NCI-H128 (cell line): Measurements from ENCODE around the gene EXOSC5.
"Not testable (repeated sequence)": the region's sequence is repeated elsewhere in the genome, so short reads cannot be mapped to it uniquely, and the experiment has no call there.

Experiments
- DNase-seq: peaks from one replicate; lab custom pipeline; 2025; ENCODE audit not compliant: unreplicated experiment; lab: John Stamatoyannopoulos, UW

EXOSC5 gene

DNA sequence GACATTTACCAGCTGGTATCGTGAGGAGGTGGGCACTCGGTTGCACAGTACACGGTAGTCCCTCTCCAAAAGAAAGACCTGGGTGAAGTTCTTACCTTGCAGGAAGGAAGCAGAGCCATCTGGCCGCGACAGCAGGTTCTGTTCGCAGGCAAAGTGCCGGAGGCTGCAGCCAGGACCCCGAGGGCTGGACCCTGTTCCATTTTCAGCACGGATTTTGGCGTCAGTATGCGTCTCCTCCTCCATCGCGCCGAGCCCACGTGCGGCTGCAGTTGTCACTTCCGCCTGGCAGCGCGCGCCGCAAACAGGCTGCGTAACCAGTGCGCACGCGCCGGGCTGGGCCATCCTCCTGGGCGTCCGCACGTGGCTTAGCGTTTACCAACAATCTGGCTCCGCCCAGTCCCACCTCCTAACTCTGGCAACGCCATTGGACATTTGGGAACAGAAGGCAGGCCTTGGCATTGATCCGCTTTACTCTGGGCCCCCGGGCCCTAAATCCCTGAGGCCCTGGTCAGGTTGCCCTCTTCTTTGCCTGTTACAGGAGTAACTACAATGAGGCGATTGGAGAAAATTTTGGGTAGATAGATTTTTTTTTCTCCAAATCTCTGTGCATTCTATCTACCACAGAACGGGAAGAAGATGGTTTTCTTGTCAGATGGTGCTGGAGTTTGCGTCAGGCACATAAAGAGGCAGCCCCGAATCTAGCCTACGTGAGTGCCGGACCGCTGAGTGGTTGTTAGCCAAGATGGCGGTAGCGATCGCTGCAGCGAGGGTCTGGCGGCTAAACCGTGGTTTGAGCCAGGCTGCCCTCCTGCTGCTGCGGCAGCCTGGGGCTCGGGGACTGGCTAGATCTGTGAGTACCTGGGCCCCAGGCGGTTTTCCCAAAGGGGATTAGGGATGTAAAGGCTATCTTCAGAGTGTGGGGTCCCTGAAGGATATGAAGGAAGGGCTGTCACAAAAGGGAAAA, at the start of gene EXOSC5, which contains the start of gene BCKDHA:
EXOSC5 (minus strand) TSS at position 274 of the 964 bp plus-strand sequence; CDS start at position 243, 31 bp downstream.
BCKDHA (plus strand) TSS at position 733 of the 964 bp plus-strand sequence; CDS start at position 743, 10 bp downstream.
- DNase-seq, result peak; percentile 99

- DNase-seq, result no peak
These were observed 48.4 kb upstream of the EXOSC5 start for GRCh38 chr19:41445575-41445974.

GRCh38 chr19:41443813-41444455, 46.8 kb upstream of the EXOSC5 start:
- DNase-seq, result no peak

DNA sequence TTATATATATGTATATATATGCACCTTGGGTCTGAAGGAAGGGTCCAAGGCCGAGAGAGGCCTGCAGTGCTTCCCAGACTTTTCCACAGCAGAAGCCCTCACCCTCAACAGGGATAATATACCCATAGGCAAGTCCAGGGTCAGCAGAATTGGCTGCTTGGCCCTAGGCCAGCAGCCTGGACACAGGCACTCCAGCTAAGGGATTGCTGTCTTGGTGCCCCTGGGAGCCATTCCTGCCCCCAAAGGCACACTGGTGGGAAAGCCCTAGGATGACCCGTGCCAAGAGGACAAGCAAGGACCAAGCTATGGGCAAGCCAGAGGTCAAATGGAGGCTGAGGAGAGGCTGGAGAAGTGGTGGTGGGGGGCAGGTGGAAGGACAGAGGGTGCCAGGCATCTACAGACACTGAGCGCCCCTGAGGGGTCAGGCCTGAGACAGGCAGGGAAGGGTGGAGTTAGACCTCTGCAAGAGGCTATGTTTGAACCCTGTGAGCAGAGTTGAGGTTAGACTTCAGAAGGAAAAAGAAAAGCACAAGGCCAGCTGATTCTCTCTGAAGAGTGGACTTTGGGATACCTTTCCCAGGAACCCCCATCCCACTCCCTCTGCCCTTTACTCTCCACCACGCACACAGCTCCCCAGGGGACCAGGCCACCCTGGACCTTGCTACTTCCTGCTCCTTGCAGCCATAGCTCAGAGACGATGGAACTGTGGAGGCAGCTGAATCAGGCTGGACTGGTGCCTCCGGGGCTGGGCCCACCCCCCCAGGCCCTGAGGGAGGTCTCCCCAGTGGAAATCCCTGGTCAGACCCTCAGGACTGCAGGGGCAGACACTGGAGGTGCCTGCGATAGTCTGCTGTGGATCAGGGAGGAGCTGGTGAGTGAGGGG, 45.6 kb upstream of the EXOSC5 start, which contains the start of gene ERICH4:
ERICH4 (plus strand) TSS at position 684 of the 883 bp plus-strand sequence; CDS start at position 698, 14 bp downstream.
- DNase-seq, result no peak

DNA sequence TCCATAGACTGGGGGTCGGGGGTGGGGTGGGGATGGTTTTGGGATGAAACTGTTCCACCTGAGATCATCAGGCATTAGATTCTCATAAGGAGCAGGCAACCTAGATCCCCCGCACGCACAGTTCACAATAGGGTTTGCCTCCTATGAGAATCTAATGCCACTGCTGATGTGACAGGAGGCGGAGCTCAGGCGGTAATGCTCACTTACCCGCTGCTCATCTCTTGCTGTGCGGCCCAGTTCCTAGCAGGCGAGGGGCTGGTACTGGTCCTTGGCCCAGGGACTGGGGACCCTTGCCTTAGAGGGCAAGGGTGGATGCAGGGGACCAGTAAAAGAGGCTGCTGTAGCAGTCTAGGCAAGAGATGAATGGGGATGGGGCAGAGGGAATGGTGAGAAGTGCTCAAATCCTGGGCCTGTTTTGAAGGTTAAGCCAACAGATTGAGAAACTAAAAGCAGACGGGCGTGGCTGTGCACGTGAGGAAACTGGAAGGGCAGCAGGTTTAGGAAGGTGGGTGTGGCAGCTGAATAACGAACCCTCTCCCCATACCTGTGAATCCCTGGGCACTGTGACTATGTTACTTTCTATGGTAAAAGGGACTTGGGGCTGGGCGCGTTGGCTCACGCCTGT, 44.3 kb upstream of the EXOSC5 start:
- DNase-seq, result no peak

DNA sequence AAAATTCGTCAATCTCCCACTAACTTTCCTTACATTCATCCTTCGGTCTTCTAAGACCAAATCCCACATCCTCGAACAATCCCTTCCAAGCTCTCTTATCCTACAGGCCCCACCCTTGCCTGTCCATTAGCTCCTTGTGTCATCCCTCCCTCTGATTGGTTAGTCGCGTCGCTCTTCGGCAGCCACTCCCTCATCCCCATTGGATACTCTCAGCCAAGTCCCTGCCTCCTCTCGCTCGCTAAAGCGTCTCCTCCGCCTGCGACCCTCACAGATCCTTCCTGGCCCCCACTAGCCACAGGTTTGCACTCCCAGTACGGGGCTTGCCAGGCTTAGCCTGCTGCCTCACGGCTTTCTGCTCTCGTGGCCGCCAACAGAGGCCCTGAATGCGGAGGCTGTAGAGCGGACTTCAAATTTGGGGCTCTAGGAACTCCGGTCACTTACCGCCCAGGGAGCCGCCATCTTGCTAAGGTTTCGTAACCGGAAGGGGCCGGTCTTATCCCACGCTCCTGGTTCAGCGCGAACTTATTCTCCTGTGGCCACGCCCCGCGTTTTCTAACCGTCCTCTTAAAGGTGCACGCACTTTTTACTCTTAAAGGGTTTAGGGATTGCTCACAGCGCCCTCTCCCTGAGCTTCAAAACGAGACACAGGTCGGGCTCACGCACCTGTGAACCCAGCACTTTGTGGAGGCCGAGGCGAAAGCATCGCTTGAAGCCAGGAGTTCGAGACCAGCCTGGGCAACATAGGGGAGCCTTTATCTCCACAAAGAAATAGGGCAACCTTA, 42.5 kb upstream of the EXOSC5 start, which contains the start of gene DMAC2:
DMAC2 (minus strand) TSS at position 472 of the 782 bp plus-strand sequence; CDS start at position 459, 13 bp downstream.
- DNase-seq, result peak; percentile 98

DNA sequence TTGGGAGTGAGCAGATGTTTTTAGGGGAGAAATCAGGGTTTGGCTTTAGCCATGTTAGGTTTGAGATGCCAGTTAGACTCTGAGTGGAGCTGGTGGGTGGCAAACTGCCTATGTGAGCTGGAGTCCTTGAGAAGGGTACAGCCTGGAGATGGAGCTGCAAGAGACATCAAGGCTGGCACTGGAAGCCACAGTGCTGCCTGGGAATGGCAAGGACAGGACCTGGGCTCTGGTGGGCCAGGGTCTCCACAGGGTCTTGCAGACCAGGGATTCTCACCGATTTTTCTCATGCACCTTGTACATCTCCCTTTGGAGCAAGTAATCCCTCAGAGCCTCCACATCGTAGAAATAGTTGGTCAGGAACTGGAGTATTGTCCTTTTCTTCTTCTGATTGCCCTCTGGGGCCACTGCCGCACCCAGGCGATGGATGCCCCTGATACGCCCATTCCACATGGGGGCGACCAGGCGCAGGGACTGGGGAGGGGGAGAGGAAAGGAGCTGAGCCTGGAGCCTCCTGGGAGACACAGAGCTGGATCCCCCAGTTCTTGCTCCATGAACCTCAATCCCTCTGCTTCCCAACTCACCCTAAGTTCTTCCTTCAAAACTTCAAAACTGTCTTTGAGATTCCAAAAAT, 40.9 kb upstream of the EXOSC5 start:
- DNase-seq, result no peak

GRCh38 chr19:41436674-41436951, 39.5 kb upstream of the EXOSC5 start:
- no peak for DNase-seq

DNA sequence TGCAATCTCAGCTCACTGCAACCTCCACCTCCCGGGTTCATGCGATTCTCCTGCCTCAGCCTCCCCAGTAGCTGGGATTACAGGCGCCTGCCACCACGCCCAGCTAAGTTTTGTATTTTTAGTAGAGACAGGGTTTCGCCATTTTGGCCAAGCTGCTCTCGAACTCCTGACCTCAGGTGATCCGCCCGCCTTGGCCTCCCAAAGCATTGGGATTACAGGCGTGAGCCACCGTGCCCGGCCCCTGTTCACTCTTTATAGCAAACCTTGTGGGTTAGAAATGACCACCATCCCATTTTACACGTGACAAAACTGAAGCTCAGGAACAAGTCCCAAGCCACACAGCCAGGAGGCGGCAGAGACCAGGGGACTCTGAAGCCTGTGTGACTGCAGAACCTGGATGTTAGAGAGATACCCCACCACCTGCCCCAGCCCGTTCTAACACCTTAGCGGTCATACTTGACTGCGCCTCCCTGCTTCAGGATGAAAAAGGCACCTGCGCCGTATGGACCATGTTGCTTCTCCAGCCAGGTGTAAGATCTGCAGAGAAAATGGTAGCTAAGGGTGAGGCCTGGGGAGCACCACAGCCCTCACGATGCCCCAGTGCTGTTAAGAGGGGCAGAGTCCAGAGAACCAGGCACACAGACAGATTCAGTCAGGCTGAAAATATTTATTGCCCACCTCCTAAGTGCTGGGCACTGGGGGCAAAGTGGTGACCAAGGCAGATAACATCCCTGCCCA, 38.9 kb upstream of the EXOSC5 start:
- no peak for DNase-seq

- DNase-seq, result not testable (repeated sequence)
These were observed 38.2 kb upstream of the EXOSC5 start for GRCh38 chr19:41435376-41435775.

DNA sequence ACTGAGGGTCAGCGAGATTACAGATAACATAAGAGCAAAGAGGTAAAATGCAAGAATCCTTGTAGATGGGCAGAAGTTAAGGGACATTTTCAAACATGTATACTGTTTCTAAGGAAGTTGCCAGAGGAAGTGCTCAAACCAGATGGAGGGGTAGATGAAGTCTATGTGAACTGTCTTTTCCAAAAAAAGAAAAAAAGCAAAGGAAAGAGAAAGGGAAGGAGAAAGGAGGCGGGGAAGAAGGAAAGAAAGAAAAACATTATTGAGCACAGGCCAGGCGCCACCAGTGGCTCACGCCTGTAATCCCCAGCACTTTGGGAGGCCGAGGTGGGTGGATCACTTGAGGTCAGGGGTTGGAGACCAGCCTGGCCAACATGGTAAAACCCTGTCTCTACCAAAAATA, 37.3 kb upstream of the EXOSC5 start:
- DNase-seq, result no peak

DNA sequence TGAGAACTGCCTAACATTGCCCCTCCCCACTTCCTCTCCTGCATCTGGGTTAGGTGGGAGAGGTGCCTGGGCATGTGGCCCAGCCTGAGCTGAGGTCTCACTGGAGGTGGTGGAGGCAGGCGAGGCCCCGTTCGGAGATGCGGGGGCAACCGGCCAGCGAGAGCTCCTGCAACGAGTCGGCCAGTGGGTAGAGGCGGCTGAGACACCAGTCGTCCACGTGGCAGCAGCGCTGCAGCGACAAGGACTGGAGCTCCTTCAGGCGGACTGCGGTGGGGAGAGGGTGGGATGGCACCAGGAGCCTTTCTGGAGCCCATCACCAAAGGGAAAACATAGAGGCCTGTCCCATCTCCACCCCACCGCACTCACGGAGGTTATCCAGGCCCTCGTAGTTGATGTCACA, 36.0 kb upstream of the EXOSC5 start:
- no peak for DNase-seq

DNA sequence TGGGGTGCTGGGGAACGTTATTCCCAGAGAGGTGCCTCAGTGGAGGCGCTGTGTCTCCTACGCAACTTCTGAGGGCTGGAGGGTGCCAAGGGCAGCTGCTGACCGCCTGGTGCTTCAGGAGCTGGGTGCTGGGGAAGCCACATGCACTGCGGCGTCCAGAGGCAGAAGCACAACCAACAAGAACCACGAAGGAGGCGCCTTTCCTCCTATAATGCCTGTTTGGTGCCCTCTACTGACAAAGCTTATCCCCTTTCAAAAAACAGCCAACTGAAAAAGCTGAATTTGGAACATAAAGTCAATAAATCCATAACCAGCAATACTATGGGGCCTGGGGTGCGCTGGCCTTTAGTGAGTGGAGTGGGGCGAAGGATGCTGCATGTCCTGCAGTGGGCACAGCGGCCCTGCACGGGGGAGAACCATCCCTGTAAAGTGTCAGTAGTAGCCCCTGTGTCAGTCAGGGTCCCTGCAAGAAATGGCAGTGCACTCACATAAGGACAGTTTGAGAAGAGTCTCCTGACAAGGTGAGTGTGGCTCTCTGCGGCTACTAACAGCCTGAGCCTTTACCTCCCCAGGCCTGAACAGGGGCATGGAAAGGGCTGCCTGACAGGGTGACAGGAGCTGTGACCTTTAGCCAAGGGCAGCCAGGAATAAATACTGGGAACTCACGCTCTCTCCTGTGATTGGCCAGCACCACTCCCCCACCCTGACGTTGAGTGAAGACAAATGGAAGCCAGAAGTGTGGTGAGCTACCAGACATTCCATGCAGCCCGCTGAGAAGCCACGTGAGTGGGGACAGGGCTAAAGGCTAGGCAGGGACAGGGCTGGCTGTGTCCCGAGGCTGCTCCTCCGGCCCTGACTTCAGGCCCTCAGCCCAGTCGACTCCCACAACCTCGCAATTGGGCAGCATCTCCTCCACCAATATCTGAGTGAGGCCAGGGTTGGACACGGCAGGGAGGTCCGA, 34.5 kb upstream of the EXOSC5 start:
- no peak for DNase-seq

DNA sequence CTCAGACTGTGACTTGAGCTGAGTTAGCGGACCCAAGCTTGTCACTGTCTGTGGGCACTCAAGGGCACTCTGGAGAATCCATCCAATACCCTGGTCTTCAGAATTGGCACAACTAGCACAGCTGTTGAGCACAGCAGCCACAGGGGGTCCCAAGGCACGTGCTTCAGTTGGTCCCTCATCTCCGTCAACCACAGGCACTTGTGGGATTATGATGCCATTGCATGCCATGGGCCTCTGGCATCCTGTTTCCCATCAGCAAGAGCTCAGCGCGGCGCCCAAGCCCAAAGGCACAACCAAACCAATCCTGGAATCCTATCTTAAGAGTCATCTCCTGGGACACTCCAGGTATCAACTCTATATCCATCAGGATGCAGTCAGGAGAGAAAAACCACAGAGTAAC, 33.8 kb upstream of the EXOSC5 start:
- no peak for DNase-seq

DNA sequence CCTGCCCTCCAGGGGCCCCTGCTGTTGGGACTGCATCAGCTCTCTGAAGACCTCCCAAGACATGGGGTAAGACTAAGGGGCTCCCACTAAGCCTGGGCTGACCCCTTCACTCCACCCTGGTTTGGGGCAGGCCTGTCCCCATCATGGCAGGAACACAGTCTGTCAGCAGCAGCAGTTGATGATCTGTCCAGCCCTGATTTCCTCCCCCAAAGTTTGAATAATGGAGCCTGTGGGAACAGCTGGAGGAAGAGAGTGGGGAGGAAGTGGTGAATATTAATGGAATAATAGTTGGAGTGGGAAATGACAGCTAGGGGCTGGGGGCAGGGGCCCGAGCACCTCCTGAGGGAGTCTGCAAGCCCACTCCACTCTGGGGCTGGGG, 31.3 kb upstream of the EXOSC5 start:
- no peak for DNase-seq

GRCh38 chr19:41427647-41428480, 30.7 kb upstream of the EXOSC5 start:
- DNase-seq, result no peak
